Tibial nerve (tissue), 4 donors: ENCODE measurements around the gene PPP2R3A.
"Not testable (repeated sequence)": the region's sequence is repeated elsewhere in the genome, so short reads cannot be mapped to it uniquely, and the experiment has no call there.

Experiments used
- CTCF ChIP-seq, 5 experiments: fragments of 200-600 bp in 3 of 5; fragments of 450-650 bp in 2 of 5; sonication (generic) in 3 of 5; IDR thresholded peaks; one replicate each; pipeline ENCODE4 v1.5.1; 2016 to 2019; ENCODE audit warnings: antibody characterized with exemption in 5 of 5, mild to moderate bottlenecking in 3 of 5, moderate library complexity in 2 of 5
- EP300 ChIP-seq, 2 donors: sonication (generic); formaldehyde crosslinking; IDR thresholded peaks; one replicate each; pipeline ENCODE4 v1.6.1; 2017; ENCODE audit warnings: antibody characterized with exemption in 2 of 2, mild to moderate bottlenecking in 1 of 2
- POLR2A ChIP-seq, 2 donors: fragments of 450-650 bp; IDR thresholded peaks; one replicate each; pipeline ENCODE4 v1.6.1; 2017; ENCODE audit warnings: antibody characterized with exemption in 2 of 2, mild to moderate bottlenecking in 2 of 2, moderate library complexity in 2 of 2

- TF ChIP-seq POLR2A, CTCF, EP300 (IDR thresholded peaks at IDR 0.05): not testable (repeated sequence)
Measured at GRCh38 chr3:136144397-136144796, 178.9 kb downstream of the PPP2R3A start.
